Aorta (tissue), 5 donors: ENCODE results near the gene SVBP. TPM values are rescaled to one million over a fixed set of nuclear protein-coding genes. Genes with fewer than 3 reads are reported as not detected.

ENCODE experiments used
- ATAC-seq: fragments of 200-7000 bp; cut with Tn5 transposase; one replicate; pipeline ENCODE4 v1.9.1; 2022; ENCODE audit warnings: moderate library complexity; ENCODE audit not compliant: low FRiP score
- DNase-seq, 2 donors: peaks; one replicate each; pipeline ENCODE4 v3.0.0-alpha.2; 2020
- H3K27ac ChIP-seq, 2 donors: one replicate each; pipeline ENCODE4 v1.5.1; 2013; ENCODE audit warnings: low read length in 2 of 2, mild to moderate bottlenecking in 2 of 2, moderate library complexity in 2 of 2, control low read depth in 1 of 2, inconsistent platforms in 1 of 2, low read depth in 1 of 2
- H3K27me3 ChIP-seq, 2 donors: one replicate each; pipeline ENCODE4 v1.6.1; 2013; ENCODE audit warnings: control low read depth in 1 of 2, low read length in 1 of 2, mild to moderate bottlenecking in 1 of 2, moderate library complexity in 1 of 2; ENCODE audit not compliant: insufficient read depth in 2 of 2, control insufficient read depth in 1 of 2
- H3K36me3 ChIP-seq, 2 donors: one replicate each; pipeline ENCODE4 v1.6.1; 2013; ENCODE audit warnings: control low read depth in 1 of 2, low read length in 1 of 2, mild to moderate bottlenecking in 1 of 2; ENCODE audit not compliant: insufficient read depth in 2 of 2, control insufficient read depth in 1 of 2
- H3K4me1 ChIP-seq, 2 donors: one replicate each; pipeline ENCODE4 v1.6.1; 2013; ENCODE audit warnings: low read length in 2 of 2, control low read depth in 1 of 2, mild to moderate bottlenecking in 1 of 2, moderate library complexity in 1 of 2; ENCODE audit not compliant: insufficient read depth in 2 of 2, control insufficient read depth in 1 of 2
- H3K4me3 ChIP-seq, 2 donors: one replicate each; pipeline ENCODE4 v1.5.1; 2013; ENCODE audit warnings: low read length in 2 of 2, control low read depth in 1 of 2, mild to moderate bottlenecking in 1 of 2
- H3K9me3 ChIP-seq: one replicate; pipeline ENCODE4 v1.6.1; 2013; ENCODE audit warnings: mild to moderate bottlenecking, low read length; ENCODE audit not compliant: control insufficient read depth
- whole genome bisulfite sequencing, 2 donors: extraction: QIAGEN DNeasy Blood & Tissue Kit; methylation state at CpG; one replicate each; pipeline ENCODE4 v1.1.7; 2013; 5-methylcytosine and 5-hydroxymethylcytosine counted together
- intact Hi-C, 2 donors: fragments of 100-400 bp; cut with DNase I; formaldehyde crosslinking; loops; one replicate each; pipeline versions ENCODE4 v1.14.2 to v1.15.0; 2022
- polyA plus RNA-seq, 2 donors: library from polyadenylated mRNA; stranded (reverse); fragments of 200-250 nt; gene quantifications; one replicate each; pipeline ENCODE4 v1.2.3, GENCODE V29; 2013
- total RNA-seq, 2 donors: library from RNA; stranded (reverse); fragmentation: NEBNext Ultra II Directional; extraction: Animal tissue kit (Norgen Biotek cat#: 25700); gene quantifications; one replicate each; pipeline ENCODE4 v1.2.1, GENCODE V29; 2021
- donor health status: healthy with polysubstance abuse.
- donor health status: Bipolar disorder and iron deficiency.
- donor health status: DM: no; HTN: no; CAD: no.
- donor health status: DM: no; HTN: no; CAD: no.
- donor health status: DM: yes; HTN: yes; CAD: no.

SVBP gene
- total and polyA plus RNA-seq, 4 donors: 15.9 to 37.8 (median 27.1) TPM

GRCh38 chr1:42801832-42802473 lies 15.2 kb downstream of the SVBP start:
- Histone ChIP-seq H3K27ac (no peak overlapping the region), H3K27me3 (no peaks in the 10 kb centered on the region), H3K9me3 (no peaks in the 10 kb centered on the region), H3K36me3 (no peaks in the 10 kb centered on the region), H3K4me3 (no peak overlapping the region), H3K4me1 (no peaks in the 10 kb centered on the region)
- WGBS, 2 donors: 83% methylated on average over 8 of the region's 8 CpGs
- DNase-seq: no peak
- intact Hi-C loops: no loop called here
- peak; percentile 54 for ATAC-seq

GRCh38 chr1:42797979-42798378 lies 19.2 kb downstream of the SVBP start:
- H3K27me3 ChIP-seq: no peaks in the 10 kb centered on the region
- ATAC-seq (no peak), DNase-seq (no peak)
- no peaks in the 10 kb centered on the region for H3K4me1 ChIP-seq
- no peaks in the 10 kb centered on the region for H3K36me3 ChIP-seq
- H3K9me3 ChIP-seq: no peaks in the 10 kb centered on the region
- intact Hi-C loops: no loop called here
- H3K4me3 ChIP-seq: no peak overlapping the region
- no peak overlapping the region for H3K27ac ChIP-seq
- WGBS, 2 donors: 87 to 89% methylated on average over 5 of the region's 5 CpGs

- Histone ChIP-seq H3K9me3 (no peaks in the 10 kb centered on the region), H3K4me3 (no peak overlapping the region), H3K27me3 (no peaks in the 10 kb centered on the region), H3K27ac (no peak overlapping the region), H3K4me1 (no peaks in the 10 kb centered on the region), H3K36me3 (no peaks in the 10 kb centered on the region)
- DNase-seq (no peak), ATAC-seq (no peak)
- intact Hi-C loops: no loop called here
- 77 to 86% methylated on average over 3 of the region's 3 CpGs for WGBS, 2 donors
Measured at GRCh38 chr1:42797414-42797813, 19.8 kb downstream of the SVBP start.

- Histone ChIP-seq H3K4me1 (no peaks in the 10 kb centered on the region), H3K27me3 (no peaks in the 10 kb centered on the region), H3K4me3 (no peak overlapping the region), H3K36me3 (no peaks in the 10 kb centered on the region), H3K9me3 (no peaks in the 10 kb centered on the region), H3K27ac (no peak overlapping the region)
- intact Hi-C loops: no loop called here
- DNase-seq: no peak
- WGBS, 2 donors: 97 to 100% methylated on average over 1 to 2 of the region's 2 CpGs
- ATAC-seq: peak; percentile 57
Measured at GRCh38 chr1:42793824-42794223, 23.4 kb downstream of the SVBP start.

GRCh38 chr1:42788021-42788420 lies 29.2 kb downstream of the SVBP start:
- DNase-seq (no peak), ATAC-seq (no peak)
- Histone ChIP-seq H3K36me3 (no peaks in the 10 kb centered on the region), H3K4me3 (no peak overlapping the region), H3K27ac (no peak overlapping the region), H3K4me1 (no peaks in the 10 kb centered on the region), H3K9me3 (no peaks in the 10 kb centered on the region), H3K27me3 (no peaks in the 10 kb centered on the region)
- WGBS, 2 donors: 98 to 100% methylated on average over 1 of the region's 1 CpG
- intact Hi-C loops: no loop called here

- H3K36me3 ChIP-seq: no peaks in the 10 kb centered on the region
- no peaks in the 10 kb centered on the region for H3K4me1 ChIP-seq
- no peak overlapping the region for H3K4me3 ChIP-seq
- intact Hi-C loops: no loop called here
- no peaks in the 10 kb centered on the region for H3K9me3 ChIP-seq
- DNase-seq: no peak
- H3K27me3 ChIP-seq: no peaks in the 10 kb centered on the region
- WGBS, 2 donors: 59 to 65% methylated on average over 5 of the region's 5 CpGs
- ATAC-seq: peak; percentile 22
- no peak overlapping the region for H3K27ac ChIP-seq
Measured at GRCh38 chr1:42786097-42786496, 31.1 kb downstream of the SVBP start.

GRCh38 chr1:42784946-42785693 lies 32.1 kb downstream of the SVBP start, which contains the start of gene TMEM269:
TSS of gene TMEM269 (plus strand) at chr1:42784991. CDS start at chr1:42789894, 4,903 bp downstream.
- no peaks in the 10 kb centered on the region for H3K27me3 ChIP-seq
- WGBS, 2 donors: 8 to 10% methylated on average over 51 to 54 of the region's 54 CpGs
- peak within 1 kb of the TSS in 1 of 2 donors; percentile 4 for H3K4me3 ChIP-seq
- H3K9me3 ChIP-seq: no peaks in the 10 kb centered on the region
- H3K27ac ChIP-seq: no peak within 1 kb of the TSS
- no peaks in the 10 kb centered on the region for H3K4me1 ChIP-seq
- peak; percentile 57 to 76 for DNase-seq
- intact Hi-C loops: no loop called here
- peak; percentile 56 for ATAC-seq
- H3K36me3 ChIP-seq: no peaks in the 10 kb centered on the region

GRCh38 chr1:42784547-42784945 lies 32.7 kb downstream of the SVBP start:
- WGBS, 2 donors: 85 to 88% methylated on average over 18 of the region's 18 CpGs
- DNase-seq (no peak), ATAC-seq (no peak)
- no peaks in the 10 kb centered on the region for H3K36me3 ChIP-seq
- H3K4me3 ChIP-seq: no peak overlapping the region
- H3K4me1 ChIP-seq: no peaks in the 10 kb centered on the region
- H3K27me3 ChIP-seq: no peaks in the 10 kb centered on the region
- no peaks in the 10 kb centered on the region for H3K9me3 ChIP-seq
- H3K27ac ChIP-seq: no peak overlapping the region
- intact Hi-C loops: no loop called here

GRCh38 chr1:42783092-42783491 lies 34.1 kb downstream of the SVBP start:
- DNase-seq: no peak
- Histone ChIP-seq H3K27ac (no peak overlapping the region), H3K9me3 (no peaks in the 10 kb centered on the region), H3K36me3 (no peaks in the 10 kb centered on the region), H3K27me3 (no peaks in the 10 kb centered on the region), H3K4me3 (no peak overlapping the region), H3K4me1 (no peaks in the 10 kb centered on the region)
- intact Hi-C loops: no loop called here
- ATAC-seq: no peak
- WGBS, 2 donors: 94 to 96% methylated on average over 2 of the region's 2 CpGs
